Hepatocyte (in vitro differentiated cells): ENCODE measurements around the gene EEPD1.

Source experiments
- EZH2 ChIP-seq: fragments of 200-600 bp; sonication (generic); IDR thresholded peaks from 2 replicates; pipeline ENCODE4 v1.6.1; 2016; ENCODE audit warnings: antibody characterized with exemption, mild to moderate bottlenecking, borderline replicate concordance
- EZH2phosphoT487 ChIP-seq: fragments of 200-600 bp; sonication (generic); IDR thresholded peaks from one replicate; pipeline ENCODE4 v1.6.1; 2018; ENCODE audit warnings: antibody characterized with exemption, mild to moderate bottlenecking, low read depth, moderate library complexity; ENCODE audit not compliant: unreplicated experiment, severe bottlenecking
- TF ChIP-seq, protein P1 (sequence below): fragments of 200-600 bp; sonication (generic); IDR thresholded peaks from 2 replicates; pipeline ENCODE4 v1.5.1; 2016; ENCODE audit warnings: antibody characterized with exemption, mild to moderate bottlenecking; ENCODE audit not compliant: poor library complexity

DNA sequence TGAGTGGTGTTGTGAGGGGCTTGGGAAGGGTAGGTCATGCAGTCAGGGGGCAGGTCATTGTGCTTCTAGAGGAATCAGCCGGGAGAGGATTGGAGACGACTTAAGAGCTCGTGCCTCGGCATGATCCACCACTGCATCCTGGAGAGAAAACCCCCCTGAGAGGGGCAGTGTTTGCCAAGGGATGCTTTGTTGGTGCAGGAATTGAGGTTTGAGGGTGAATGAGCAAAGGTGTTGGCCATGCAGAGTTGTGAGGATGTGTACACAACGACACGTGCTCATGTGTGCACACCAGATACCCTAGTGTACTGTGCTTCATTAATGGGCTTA is 151.0 kb downstream of the EEPD1 start:
- TF ChIP-seq, protein P1, sequence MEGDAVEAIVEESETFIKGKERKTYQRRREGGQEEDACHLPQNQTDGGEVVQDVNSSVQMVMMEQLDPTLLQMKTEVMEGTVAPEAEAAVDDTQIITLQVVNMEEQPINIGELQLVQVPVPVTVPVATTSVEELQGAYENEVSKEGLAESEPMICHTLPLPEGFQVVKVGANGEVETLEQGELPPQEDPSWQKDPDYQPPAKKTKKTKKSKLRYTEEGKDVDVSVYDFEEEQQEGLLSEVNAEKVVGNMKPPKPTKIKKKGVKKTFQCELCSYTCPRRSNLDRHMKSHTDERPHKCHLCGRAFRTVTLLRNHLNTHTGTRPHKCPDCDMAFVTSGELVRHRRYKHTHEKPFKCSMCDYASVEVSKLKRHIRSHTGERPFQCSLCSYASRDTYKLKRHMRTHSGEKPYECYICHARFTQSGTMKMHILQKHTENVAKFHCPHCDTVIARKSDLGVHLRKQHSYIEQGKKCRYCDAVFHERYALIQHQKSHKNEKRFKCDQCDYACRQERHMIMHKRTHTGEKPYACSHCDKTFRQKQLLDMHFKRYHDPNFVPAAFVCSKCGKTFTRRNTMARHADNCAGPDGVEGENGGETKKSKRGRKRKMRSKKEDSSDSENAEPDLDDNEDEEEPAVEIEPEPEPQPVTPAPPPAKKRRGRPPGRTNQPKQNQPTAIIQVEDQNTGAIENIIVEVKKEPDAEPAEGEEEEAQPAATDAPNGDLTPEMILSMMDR: no peak
- no peak for TF ChIP-seq EZH2
- TF ChIP-seq EZH2phosphoT487: no peak
